Measurements from ENCODE around the gene USH2A.

- TF ChIP-seq CTCF (IDR thresholded peaks at IDR 0.05; ENCODE audit: insufficient read depth, low read length, poor library complexity, severe bottlenecking) (no peak), EZH2phosphoT487 (conservative IDR thresholded peaks at IDR 0.05; ENCODE audit: low read length) (no peak)
These were observed 254.7 kb downstream of the USH2A start for GRCh38 chr1:216168546-216168945.

Data from SU-DHL-6 (cell line).